PC-9 (cell line): ENCODE results near the gene PRKCB. TPM values are rescaled to one million over a fixed set of nuclear protein-coding genes. Genes with fewer than 3 reads are reported as not detected.

Source experiments
- BruUV-seq: library from RNA; stranded (reverse); fragments of 400-500 nt; replicated peaks from 2 replicates; lab custom pipeline; 2021; lab: Mats Ljungman, UMichigan
- CTCF ChIA-PET: fragments of 300-600 bp; sonication (Branson Sonifier 250); formaldehyde crosslinking; loops from one replicate; lab custom pipeline; 2022; ENCODE audit warnings: antibody characterized with exemption; lab: Charles Lee
- POLR2A ChIA-PET: fragments of 300-600 bp; sonication (Branson Sonifier 250); formaldehyde crosslinking; loops from one replicate; lab custom pipeline; 2022; ENCODE audit warnings: antibody characterized with exemption; ENCODE audit not compliant: unreplicated experiment; lab: Charles Lee
- DNase-seq, 2 experiments: peaks; one replicate each; pipeline versions ENCODE4 v3.0.0 to v3.0.0-alpha.2; 2015 to 2022; ENCODE audit warnings: mixed read lengths in 1 of 2
- H2AFZ ChIP-seq: fragments of 200-600 bp; sonication (generic); 2 replicates; pipeline ENCODE4 v1.8.1; 2017; ENCODE audit warnings: antibody characterized with exemption
- H3F3A ChIP-seq: fragments of 200-600 bp; sonication (generic); 2 replicates; pipeline ENCODE4 v1.8.1; 2017; ENCODE audit warnings: antibody characterized with exemption, mild to moderate bottlenecking, low read depth; ENCODE audit not compliant: insufficient read depth
- H3K27ac ChIP-seq: fragments of 200-600 bp; sonication (generic); 2 replicates; pipeline ENCODE4 v1.6.1; 2016; ENCODE audit warnings: mixed run types
- H3K27me3 ChIP-seq: fragments of 200-600 bp; sonication (generic); 2 replicates; pipeline ENCODE4 v1.6.1; 2016; ENCODE audit warnings: low read depth, mixed run types; ENCODE audit not compliant: insufficient read depth
- H3K36me3 ChIP-seq: fragments of 200-600 bp; sonication (generic); 2 replicates; pipeline ENCODE4 v1.6.1; 2016; ENCODE audit warnings: low read depth, mixed run types
- H3K4me1 ChIP-seq: fragments of 200-600 bp; sonication (generic); replicated peaks from 2 replicates; pipeline ENCODE4 v1.6.1; 2016; ENCODE audit warnings: mixed run types; ENCODE audit not compliant: insufficient read depth
- H3K4me2 ChIP-seq: fragments of 200-600 bp; sonication (generic); 2 replicates; pipeline ENCODE4 v1.6.1; 2017; ENCODE audit warnings: mixed run types
- H3K4me3 ChIP-seq: fragments of 200-600 bp; sonication (generic); 2 replicates; pipeline ENCODE4 v1.6.1; 2016; ENCODE audit warnings: mixed run types
- H3K79me2 ChIP-seq: fragments of 200-600 bp; sonication (generic); 2 replicates; pipeline ENCODE4 v1.6.1; 2017; ENCODE audit warnings: low read depth, mixed run types
- H3K9me2 ChIP-seq: fragments of 200-600 bp; sonication (generic); 2 replicates; pipeline ENCODE4 v1.8.1; 2017; ENCODE audit warnings: mild to moderate bottlenecking; ENCODE audit not compliant: insufficient read depth
- H3K9me3 ChIP-seq: fragments of 200-600 bp; sonication (generic); 2 replicates; pipeline ENCODE4 v1.8.1; 2016; ENCODE audit warnings: low read depth; ENCODE audit not compliant: insufficient read depth
- H4K20me1 ChIP-seq: fragments of 200-600 bp; sonication (generic); 2 replicates; pipeline ENCODE4 v1.8.1; 2017; ENCODE audit not compliant: insufficient read depth
- CTCF ChIP-seq: fragments of 200-600 bp; sonication (generic); conservative IDR thresholded peaks from 2 replicates; pipeline ENCODE4 v1.6.1; 2017; ENCODE audit warnings: mixed run types, antibody characterized with exemption, mild to moderate bottlenecking, moderate library complexity
- EZH2 ChIP-seq: fragments of 200-600 bp; sonication (generic); IDR thresholded peaks from 2 replicates; pipeline ENCODE4 v1.8.0; 2017; ENCODE audit warnings: antibody characterized with exemption, low read depth
- intact Hi-C: fragments of 100-400 bp; cut with micrococcal nuclease; formaldehyde crosslinking; loops from one replicate; pipeline ENCODE4 v1.10.0; 2022; ENCODE audit not compliant: unreplicated experiment
- total RNA-seq: library from RNA; stranded (reverse); gene quantifications from 2 replicates; pipeline ENCODE4 v1.2.3, GENCODE V29; 2021

PRKCB gene
- total RNA-seq, 1 experiment from 2014 or later: not detected

- TF ChIP-seq CTCF (no peak), EZH2 (no peak)
- Histone ChIP-seq H3K9me2 (no peaks in the 10 kb centered on the region), H2AFZ (no peak overlapping the region), H3F3A (no peaks in the 10 kb centered on the region), H3K27ac (no peak overlapping the region), H3K36me3 (no peaks in the 10 kb centered on the region), H3K27me3 (peaks cover 42% of the 10 kb centered on the region), H4K20me1 (no peaks in the 10 kb centered on the region), H3K4me3 (no peak overlapping the region), H3K4me1 (no peaks in the 10 kb centered on the region), H3K9me3 (no peaks in the 10 kb centered on the region), H3K4me2 (no peak overlapping the region), H3K79me2 (no peaks in the 10 kb centered on the region)
- intact Hi-C loops: no loop called here
- POLR2A ChIA-PET: no interaction called here
- DNase-seq: no peak
- BruUV-seq: no TSS peak
- CTCF ChIA-PET: no interaction called here
Measured at GRCh38 chr16:23966597-23967394, 131.0 kb downstream of the PRKCB start.

- Histone ChIP-seq H3K4me2 (no peak overlapping the region), H3K9me2 (no peaks in the 10 kb centered on the region), H3K4me3 (no peak overlapping the region), H3F3A (no peaks in the 10 kb centered on the region), H3K27ac (no peak overlapping the region), H3K9me3 (no peaks in the 10 kb centered on the region), H3K79me2 (no peaks in the 10 kb centered on the region), H3K27me3 (peaks cover 44% of the 10 kb centered on the region), H2AFZ (no peak overlapping the region), H4K20me1 (no peaks in the 10 kb centered on the region), H3K4me1 (no peaks in the 10 kb centered on the region), H3K36me3 (no peaks in the 10 kb centered on the region)
- CTCF ChIA-PET: no interaction called here
- intact Hi-C loops: no loop called here
- no TSS peak for BruUV-seq
- no peak for TF ChIP-seq CTCF
- TF ChIP-seq EZH2: no peak
- no peak for DNase-seq
- POLR2A ChIA-PET: no interaction called here
Measured at GRCh38 chr16:23967775-23968174, 132.0 kb downstream of the PRKCB start.

- H3K4me1 ChIP-seq: no peaks in the 10 kb centered on the region
- H3K27me3 ChIP-seq: peaks cover 40% of the 10 kb centered on the region
- DNase-seq: no peak
- no peak for TF ChIP-seq CTCF
- TF ChIP-seq EZH2: no peak
- H3K4me3 ChIP-seq: no peak overlapping the region
- ChIA-PET CTCF (no interaction called here), POLR2A (no interaction called here)
- H3K4me2 ChIP-seq: no peak overlapping the region
- intact Hi-C loops: no loop called here
- no peaks in the 10 kb centered on the region for H3K36me3 ChIP-seq
- H3K9me2 ChIP-seq: no peaks in the 10 kb centered on the region
- no TSS peak for BruUV-seq
- no peaks in the 10 kb centered on the region for H3K9me3 ChIP-seq
- H4K20me1 ChIP-seq: no peaks in the 10 kb centered on the region
- H2AFZ ChIP-seq: no peak overlapping the region
- H3K79me2 ChIP-seq: no peaks in the 10 kb centered on the region
- H3K27ac ChIP-seq: no peak overlapping the region
- no peaks in the 10 kb centered on the region for H3F3A ChIP-seq
Measured at GRCh38 chr16:23968176-23968575, 132.4 kb downstream of the PRKCB start.
